ENCODE measurements around the gene S1PR5. TPM values are rescaled to one million over a fixed set of nuclear protein-coding genes. Genes with fewer than 3 reads are reported as not detected.

The S1PR5 gene
- total RNA-seq, 1 experiment from 2014 or later: 0.41 TPM

GRCh38 chr19:10508036-10508435 lies 9.2 kb downstream of the S1PR5 start:
- H3K36me3 ChIP-seq (ENCODE audit: insufficient read depth, low read length, poor library complexity, severe bottlenecking): no peaks in the 10 kb centered on the region
- CTCF ChIA-PET: interaction anchor here (0.6 kb wide), 1 partner anchor 29 kb away, joined by 6 read pairs; no protein-coding TSS in a partner anchor
- no peaks in the 10 kb centered on the region for H3K9me3 ChIP-seq (ENCODE audit: low read depth, low read length, poor library complexity, severe bottlenecking)
- TF ChIP-seq CTCF (conservative IDR thresholded peaks at IDR 0.05; ENCODE audit: low read depth, low read length) (no peak), EZH2 (IDR thresholded peaks at IDR 0.05; ENCODE audit: borderline replicate concordance, low read depth, low read length, poor library complexity, severe bottlenecking) (no peak)
- H3K27me3 ChIP-seq (replicated peaks; ENCODE audit: insufficient read depth, low read depth, low read length, poor library complexity): peaks cover 11% of the 10 kb centered on the region
- POLR2A ChIA-PET (ENCODE audit: low non-redundant PET): no interaction called here
- no TSS peak for BruUV-seq (replicated peaks)
- intact Hi-C loops (cut with micrococcal nuclease; ENCODE audit: unreplicated experiment): loop anchor here (5.0 kb wide), 1 partner anchor 189 kb away; no protein-coding TSS in a partner anchor
- H3K4me1 ChIP-seq (ENCODE audit: insufficient read depth, low read length, poor library complexity, severe bottlenecking): no peaks in the 10 kb centered on the region
- no peak for DNase-seq (ENCODE audit: low spot score)
- no peak overlapping the region for H3K27ac ChIP-seq (ENCODE audit: low read depth, low read length, poor library complexity, severe bottlenecking)
- H3K4me3 ChIP-seq (ENCODE audit: low read depth, low read length, poor library complexity, severe bottlenecking): no peak overlapping the region

GRCh38 chr19:10505583-10506229 lies 11.5 kb downstream of the S1PR5 start:
- no TSS peak for BruUV-seq (replicated peaks)
- Histone ChIP-seq H3K9me3 (ENCODE audit: low read depth, low read length, poor library complexity, severe bottlenecking) (no peaks in the 10 kb centered on the region), H3K27me3 (replicated peaks; ENCODE audit: insufficient read depth, low read depth, low read length, poor library complexity) (no peaks in the 10 kb centered on the region), H3K36me3 (ENCODE audit: insufficient read depth, low read length, poor library complexity, severe bottlenecking) (no peaks in the 10 kb centered on the region), H3K4me3 (ENCODE audit: low read depth, low read length, poor library complexity, severe bottlenecking) (no peak overlapping the region), H3K4me1 (ENCODE audit: insufficient read depth, low read length, poor library complexity, severe bottlenecking) (no peaks in the 10 kb centered on the region), H3K27ac (ENCODE audit: low read depth, low read length, poor library complexity, severe bottlenecking) (no peak overlapping the region)
- CTCF ChIA-PET: interaction anchor here (0.7 kb wide), 1 partner anchor 138 kb away, joined by 4 read pairs; no protein-coding TSS in a partner anchor
- DNase-seq (ENCODE audit: low spot score): peak; percentile 86
- POLR2A ChIA-PET (ENCODE audit: low non-redundant PET): no interaction called here
- TF ChIP-seq EZH2 (IDR thresholded peaks at IDR 0.05; ENCODE audit: borderline replicate concordance, low read depth, low read length, poor library complexity, severe bottlenecking): no peak
- TF ChIP-seq CTCF (conservative IDR thresholded peaks at IDR 0.05; ENCODE audit: low read depth, low read length): peak; percentile 84
- intact Hi-C loops (cut with micrococcal nuclease; ENCODE audit: unreplicated experiment): loop anchor here (5.0 kb wide), 1 partner anchor 192 kb away; no protein-coding TSS in a partner anchor

GRCh38 chr19:10503002-10503789 lies 14.1 kb downstream of the S1PR5 start, which contains the start of gene KEAP1:
TSS of gene KEAP1 (minus strand) at chr19:10503356. CDS start at chr19:10500033, 3,323 bp downstream.
- no peak for TF ChIP-seq EZH2 (IDR thresholded peaks at IDR 0.05; ENCODE audit: borderline replicate concordance, low read depth, low read length, poor library complexity, severe bottlenecking)
- TF ChIP-seq CTCF (conservative IDR thresholded peaks at IDR 0.05; ENCODE audit: low read depth, low read length): no peak
- POLR2A ChIA-PET (ENCODE audit: low non-redundant PET): interaction anchor here (0.7 kb wide), 1 partner anchor 251 kb away, joined by 6 read pairs; the partner anchor contains the start of gene MRPL4
- Histone ChIP-seq H3K9me3 (ENCODE audit: low read depth, low read length, poor library complexity, severe bottlenecking) (no peaks in the 10 kb centered on the region), H3K27me3 (replicated peaks; ENCODE audit: insufficient read depth, low read depth, low read length, poor library complexity) (no peaks in the 10 kb centered on the region), H3K4me3 (ENCODE audit: low read depth, low read length, poor library complexity, severe bottlenecking) (peak within 1 kb of the TSS; percentile 90), H3K36me3 (ENCODE audit: insufficient read depth, low read length, poor library complexity, severe bottlenecking) (peaks cover 23% of the 10 kb centered on the region), H3K27ac (ENCODE audit: low read depth, low read length, poor library complexity, severe bottlenecking) (peak within 1 kb of the TSS; percentile 99), H3K4me1 (ENCODE audit: insufficient read depth, low read length, poor library complexity, severe bottlenecking) (no peaks in the 10 kb centered on the region)
- intact Hi-C loops (cut with micrococcal nuclease; ENCODE audit: unreplicated experiment): loop anchor here (5.0 kb wide), 1 partner anchor 64 kb away; the partner anchor contains the start of genes CDKN2D and KRI1
- no peak for DNase-seq (ENCODE audit: low spot score)
- CTCF ChIA-PET: interaction anchor here (0.6 kb wide), 1 partner anchor 33 kb away, joined by 6 read pairs; no protein-coding TSS in a partner anchor
- TSS peak; percentile 85 for BruUV-seq (replicated peaks)

Data from A673 (cell line).